T-helper 9 cell (primary cell): ENCODE data around the gene GGACT.
A peak's percentile ranks its signal among the peaks of the same experiment; 100 is the strongest.
"Not testable (repeated sequence)": the region's sequence is repeated elsewhere in the genome, so short reads cannot be mapped to it uniquely, and the experiment has no call there.

Experiments
- DNase-seq: peaks from one replicate; pipeline ENCODE4 v3.0.0-alpha.2; 2020

The GGACT gene

DNA sequence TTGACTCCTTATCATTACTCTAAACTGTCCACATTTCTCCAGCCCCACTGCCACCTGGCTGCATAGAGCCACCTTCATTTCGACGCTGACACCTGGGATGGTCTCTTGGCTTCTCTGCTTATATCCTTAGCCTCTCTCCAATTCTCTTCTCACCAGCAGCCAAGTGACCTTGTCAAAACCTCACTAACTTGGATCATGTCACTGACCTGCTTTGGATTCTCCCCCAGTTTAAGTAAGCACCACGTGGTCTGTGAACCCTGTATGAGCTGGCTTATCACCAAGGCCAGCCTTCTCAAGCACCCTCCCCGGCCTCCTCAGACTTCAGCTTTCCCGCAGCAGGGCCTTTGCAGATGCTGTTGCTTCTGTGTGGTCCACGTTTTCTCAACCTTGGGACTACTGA lies 12.3 kb upstream of the GGACT start:
- no peak for DNase-seq

GRCh38 chr13:100600461-100600860 lies 11.9 kb upstream of the GGACT start:
- DNase-seq, result no peak

GRCh38 chr13:100597253-100597652 lies 8.7 kb upstream of the GGACT start:
- no peak for DNase-seq

- no peak for DNase-seq
Measured at GRCh38 chr13:100596516-100596915, 7.9 kb upstream of the GGACT start.

GRCh38 chr13:100594731-100595130 lies 6.1 kb upstream of the GGACT start:
- no peak for DNase-seq

GRCh38 chr13:100594255-100594654 lies 5.7 kb upstream of the GGACT start:
- DNase-seq, result no peak

DNA sequence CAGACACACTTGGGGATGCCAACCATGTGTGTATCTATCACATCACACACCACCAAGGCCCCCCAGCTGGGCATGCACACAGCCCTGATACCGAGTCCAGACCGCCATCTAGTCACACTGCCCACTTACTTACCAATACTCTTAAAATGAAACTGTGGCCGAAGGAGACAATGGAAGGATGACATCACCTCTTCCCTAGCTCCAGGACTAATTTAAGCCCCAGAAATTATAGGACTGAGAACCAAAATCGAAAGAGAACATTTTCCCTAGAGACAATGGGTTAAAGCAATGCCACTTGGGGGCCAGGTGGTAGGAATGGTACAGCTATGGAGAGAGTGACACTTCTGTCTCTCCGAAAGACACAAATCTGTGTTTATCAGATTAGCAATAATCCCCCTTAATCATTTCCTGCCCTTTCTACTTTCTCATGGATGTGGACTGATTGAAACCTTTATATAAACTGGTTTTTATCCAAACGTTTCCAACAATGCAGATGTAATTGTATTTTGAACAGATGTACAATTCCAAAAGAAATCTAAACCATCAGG lies 663 bp upstream of the GGACT start:
- DNase-seq, result no peak

GRCh38 chr13:100584896-100585295 lies 3.7 kb downstream of the GGACT start:
- no peak for DNase-seq

- DNase-seq, result no peak
Measured at GRCh38 chr13:100581504-100581903, 7.1 kb downstream of the GGACT start.

DNA sequence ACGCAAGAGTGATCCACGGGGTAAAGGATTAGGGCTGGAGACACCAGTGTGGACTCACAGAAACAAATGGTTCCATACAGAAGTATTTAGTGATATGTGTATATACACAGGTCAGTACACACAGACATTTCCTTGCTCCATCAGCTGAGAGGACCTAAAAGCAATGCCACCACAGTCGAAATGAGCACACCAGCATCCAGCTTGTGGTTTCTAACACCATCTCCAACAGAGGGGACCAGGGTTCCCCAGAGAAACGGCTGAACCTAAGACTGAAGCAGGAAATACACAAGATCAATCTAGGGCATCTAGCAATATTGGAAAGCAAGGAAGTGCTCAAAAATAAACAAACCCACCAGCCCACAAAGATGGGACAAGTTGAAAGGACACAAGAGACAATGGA lies 7.6 kb downstream of the GGACT start:
- no peak for DNase-seq

- no peak for DNase-seq
Measured at GRCh38 chr13:100580045-100580444, 8.5 kb downstream of the GGACT start.

DNA sequence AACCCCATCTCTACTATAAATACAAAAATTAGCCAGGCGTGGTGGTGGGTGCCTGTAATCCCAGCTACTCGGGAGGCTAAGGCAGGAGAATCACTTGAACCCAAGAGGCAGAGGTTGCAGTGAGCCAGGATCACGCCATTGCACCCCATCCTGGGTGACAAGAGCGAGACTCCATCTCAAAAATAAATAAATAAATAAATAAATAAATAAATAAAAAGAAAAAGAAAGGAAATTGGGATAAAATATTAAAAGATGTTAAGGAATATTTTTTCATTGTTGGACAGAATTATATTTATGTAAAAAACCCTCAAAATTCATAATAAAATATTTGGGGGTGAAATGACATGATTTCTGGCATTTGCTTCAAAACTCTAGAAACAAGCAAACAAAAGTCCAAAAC lies 11.3 kb downstream of the GGACT start:
- DNase-seq, result not testable (repeated sequence)

DNA sequence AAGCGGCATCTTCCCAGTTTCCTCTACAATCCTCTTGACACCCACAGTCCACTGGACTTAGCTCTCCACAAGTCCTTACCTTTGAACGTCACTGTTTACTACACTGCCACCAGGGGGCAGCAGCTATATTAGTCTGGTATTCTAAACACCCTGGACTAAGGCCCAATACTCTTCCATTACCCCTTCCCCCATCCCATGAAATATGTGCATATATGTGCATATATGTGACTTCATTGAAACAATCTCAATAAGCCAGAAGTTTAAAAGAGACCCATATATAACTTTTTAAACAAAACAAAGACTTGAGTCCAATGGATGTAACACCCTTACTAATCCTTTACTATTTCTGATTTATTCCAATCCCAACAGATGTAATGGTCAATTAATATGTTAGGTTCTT lies 15.5 kb downstream of the GGACT start:
- DNase-seq, result peak; percentile 75

DNA sequence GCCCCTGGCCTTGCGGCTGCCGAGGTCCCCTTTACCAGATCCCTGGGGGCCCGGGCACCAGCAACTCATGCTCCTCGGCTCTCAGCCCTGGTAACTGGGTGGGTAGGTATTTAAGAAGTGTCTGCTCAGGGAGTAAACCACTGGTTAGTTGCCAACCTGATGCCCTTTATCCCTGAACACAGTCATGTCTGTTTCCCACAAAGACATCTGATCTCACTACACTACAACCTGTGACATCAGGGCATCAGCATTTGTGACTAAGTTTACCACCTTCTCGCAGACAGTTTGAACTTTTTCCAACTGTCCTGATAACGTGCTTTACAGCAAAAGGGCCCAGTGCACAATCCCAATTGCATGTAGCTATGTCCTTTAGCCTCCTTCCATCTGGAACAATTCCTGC lies 22.0 kb downstream of the GGACT start:
- DNase-seq, result no peak

GRCh38 chr13:100565286-100565685 lies 23.3 kb downstream of the GGACT start:
- no peak for DNase-seq

DNA sequence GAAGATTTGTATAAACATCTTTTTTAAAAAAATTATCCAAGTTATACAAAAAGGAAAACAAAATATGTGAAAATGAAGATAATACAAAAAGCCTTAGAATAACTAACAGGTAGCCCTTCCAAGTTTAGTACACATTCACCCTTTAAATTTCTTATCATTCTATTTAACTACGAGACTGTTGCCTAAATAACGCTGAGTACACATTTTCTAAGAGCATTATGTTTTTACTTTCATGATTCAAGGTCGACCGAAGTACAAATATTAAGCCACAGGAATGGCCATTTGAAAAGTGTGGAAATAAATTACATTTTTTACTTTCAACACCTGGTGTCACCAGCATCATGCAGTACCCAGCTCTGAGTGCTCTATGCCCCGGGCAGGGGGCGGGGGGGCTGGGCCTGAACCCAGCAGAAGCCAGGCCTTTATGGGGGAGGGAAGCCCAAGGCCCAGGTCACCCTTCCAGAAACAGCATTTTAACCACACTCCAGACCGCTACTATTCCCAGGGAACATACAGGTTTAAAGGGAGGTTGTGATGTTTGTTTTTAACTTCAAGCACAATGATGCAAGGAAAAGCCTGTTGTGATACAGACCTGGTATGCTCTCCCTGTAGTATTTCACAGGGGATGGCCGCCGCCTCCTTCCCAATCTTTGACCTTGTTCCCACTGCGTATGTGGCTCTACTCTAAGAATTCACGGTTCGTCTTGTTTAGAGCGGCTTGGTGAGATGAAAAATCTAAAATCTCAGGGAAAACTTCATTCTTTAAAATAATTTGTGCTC lies 24.0 kb downstream of the GGACT start:
- DNase-seq, result no peak

DNA sequence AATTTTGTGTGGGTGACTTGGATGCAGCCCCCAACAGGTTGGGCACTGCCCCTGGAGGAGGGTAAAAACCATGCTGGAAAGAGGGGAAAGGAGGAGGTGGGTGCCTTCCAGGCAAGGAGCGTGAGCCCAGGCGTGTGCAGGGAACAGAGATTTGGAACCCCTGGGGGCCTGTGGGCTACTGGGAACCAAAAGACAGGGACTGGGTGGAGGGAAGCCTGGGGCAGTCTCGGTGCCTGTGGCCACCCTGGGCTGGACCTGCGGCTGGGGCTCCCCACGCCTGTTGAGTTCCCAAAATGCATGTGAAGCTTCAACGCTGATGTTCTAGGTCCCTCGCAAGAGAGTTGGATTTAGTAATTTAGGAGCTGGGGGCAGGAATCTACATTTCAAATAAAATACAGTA lies 24.8 kb downstream of the GGACT start:
- DNase-seq, result no peak

DNA sequence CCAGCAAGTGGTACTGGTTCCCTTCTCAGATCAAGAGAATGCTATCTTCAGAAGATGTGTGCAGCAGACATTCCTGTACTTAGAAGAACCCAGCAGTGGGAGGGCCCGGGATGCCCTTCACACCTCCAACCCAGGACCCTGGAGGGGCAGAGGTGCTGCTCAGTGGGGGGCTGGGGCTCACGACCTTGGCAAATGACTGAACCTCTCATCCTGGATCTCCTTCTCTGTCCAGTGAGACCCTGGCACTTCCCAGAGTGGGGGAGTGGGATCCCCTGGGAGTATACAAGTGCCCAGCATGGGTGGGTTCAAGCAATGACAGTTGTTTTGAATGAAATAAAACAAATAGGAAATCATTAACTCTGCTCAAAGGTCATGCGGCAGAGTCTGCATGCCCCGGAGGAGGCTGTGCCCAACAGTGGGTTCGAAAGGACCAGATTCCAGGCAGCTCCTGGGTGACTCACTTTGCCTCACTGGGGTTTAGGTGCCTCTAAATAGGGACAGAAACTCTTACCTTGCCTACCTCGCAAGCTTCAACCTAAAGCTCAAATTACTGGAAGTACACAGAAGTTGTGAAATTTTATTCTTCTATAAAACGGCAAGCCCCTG lies 26.9 kb downstream of the GGACT start:
- DNase-seq, result no peak

- DNase-seq, result no peak
Measured at GRCh38 chr13:100561158-100561499, 27.5 kb downstream of the GGACT start.

DNA sequence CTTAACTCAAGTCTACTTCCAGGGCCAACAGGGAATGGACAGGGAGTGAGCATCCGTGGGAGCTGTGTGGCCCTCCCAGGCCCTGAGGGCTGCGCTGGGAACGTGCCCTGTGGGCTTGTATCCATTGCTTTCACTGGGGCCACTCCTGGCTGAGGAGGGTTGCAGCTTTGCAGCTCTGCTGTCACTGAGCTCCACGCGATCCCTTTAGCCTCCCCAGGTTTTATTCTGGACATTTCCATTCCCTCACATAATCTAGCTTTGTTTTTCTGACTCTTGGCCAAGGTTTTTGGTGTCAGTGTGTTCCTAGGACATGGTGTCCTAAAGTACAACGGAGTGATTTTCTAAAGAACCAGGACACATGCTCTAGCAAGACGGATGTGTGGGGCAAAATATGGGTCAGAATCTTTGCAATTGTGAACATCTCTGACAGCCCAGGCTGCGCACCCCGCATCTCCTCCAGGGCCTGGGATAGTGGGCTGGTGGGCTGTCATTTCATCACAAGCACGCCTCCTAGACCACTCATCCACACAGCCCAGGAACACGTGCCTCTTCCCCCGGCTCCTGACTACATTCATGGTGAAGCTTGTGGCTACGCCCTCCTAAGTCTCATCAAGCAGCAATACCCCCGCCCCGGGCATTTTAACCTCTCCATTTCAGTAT lies 28.0 kb downstream of the GGACT start:
- DNase-seq, result no peak

GRCh38 chr13:100559886-100560285 lies 28.7 kb downstream of the GGACT start:
- DNase-seq, result no peak

DNA sequence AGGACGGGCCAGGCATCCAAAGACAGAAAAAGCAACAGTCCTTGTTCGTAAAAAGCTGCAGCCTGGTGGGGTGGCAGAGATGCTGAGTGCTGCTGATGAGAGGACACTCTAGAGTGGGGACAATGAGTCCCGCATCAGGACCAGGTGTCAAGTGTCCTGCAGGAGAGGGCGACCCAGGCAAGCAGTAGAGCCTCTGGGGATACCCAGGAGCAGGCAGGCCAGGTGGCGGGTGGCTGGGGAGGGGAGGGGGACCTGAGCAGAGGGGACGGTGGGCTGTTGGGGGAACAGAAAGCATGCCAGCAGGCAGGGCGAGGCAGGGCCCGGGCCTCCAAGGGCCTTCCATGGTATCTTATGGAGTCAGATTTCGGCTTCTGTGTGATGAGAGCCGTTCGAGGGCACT lies 35.8 kb downstream of the GGACT start:
- DNase-seq, result no peak

DNA sequence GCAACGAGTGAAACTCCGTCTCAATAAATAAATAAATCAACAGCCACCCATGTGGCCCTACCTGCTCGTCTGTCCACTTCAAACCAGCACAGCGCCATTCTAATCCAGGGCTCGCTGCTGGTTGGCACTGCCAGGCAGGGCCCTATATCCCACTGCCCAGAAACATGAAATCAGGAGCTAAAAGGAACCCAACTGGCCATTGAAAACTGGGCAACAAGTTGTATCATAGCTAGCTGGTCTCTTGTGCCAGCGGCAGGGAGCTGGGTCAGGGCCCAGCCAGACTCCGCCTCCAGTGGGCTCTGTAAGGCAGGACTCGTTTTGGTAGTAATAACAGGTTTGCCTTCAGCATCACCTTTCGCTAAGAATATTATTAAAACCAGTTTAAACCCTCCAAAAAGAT lies 39.3 kb downstream of the GGACT start:
- no peak for DNase-seq

GRCh38 chr13:100547791-100548201 lies 40.8 kb downstream of the GGACT start:
- DNase-seq, result no peak
